ENCODE results near the gene PXT1. TPM values are rescaled to one million over a fixed set of nuclear protein-coding genes. Genes with fewer than 3 reads are reported as not detected.

Gene PXT1, protein sequence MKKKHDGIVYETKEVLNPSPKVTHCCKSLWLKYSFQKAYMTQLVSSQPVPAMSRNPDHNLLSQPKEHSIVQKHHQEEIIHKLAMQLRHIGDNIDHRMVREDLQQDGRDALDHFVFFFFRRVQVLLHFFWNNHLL
- total RNA-seq, result not detected in 2 replicates

DNA sequence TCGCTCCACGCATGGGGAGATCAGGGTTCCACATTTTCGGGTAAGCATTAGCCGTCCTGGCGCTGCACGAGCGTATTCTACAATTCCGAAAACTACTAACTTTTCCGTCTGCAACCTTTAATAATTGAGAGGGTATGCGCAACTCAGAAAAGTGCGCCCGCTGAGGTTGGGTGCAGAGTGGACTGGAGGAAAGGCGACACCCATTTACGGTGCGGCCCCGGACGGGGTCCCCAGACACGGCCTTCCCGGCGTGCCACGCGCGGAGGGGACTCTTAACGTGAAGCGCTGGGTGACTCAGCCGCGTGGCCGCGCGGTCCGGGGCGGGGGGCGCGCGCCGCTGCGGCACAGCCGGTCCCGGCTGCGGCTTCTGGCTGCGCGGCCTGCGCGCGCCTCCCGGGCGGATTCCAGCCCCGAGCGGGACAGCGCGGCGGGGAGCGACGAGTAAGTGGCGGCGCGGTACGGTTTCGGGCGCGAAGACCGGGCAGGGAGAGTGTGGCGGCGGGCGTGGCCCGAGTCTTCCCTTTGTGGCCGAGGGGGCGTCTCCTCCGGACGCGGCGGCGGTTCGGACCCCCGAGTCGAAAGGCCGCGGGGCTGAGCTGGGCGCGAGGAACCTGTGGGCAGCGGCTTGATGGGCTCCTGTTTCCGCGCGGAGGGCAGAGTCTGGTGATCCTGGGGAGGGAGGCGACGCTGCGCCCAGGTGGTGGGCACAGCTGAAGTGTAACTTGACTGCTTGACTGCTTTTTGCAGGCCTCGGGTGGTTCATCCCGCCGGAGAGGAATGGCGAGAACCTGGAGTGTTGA is at the start of gene PXT1, which contains the start of gene KCTD20:
Gene PXT1 (minus strand): TSS at position 184 of the 800 bp plus-strand sequence. CDS start 16,772 bp downstream, outside the sequence.
Gene KCTD20 (plus strand): TSS at position 330 of the 800 bp plus-strand sequence. CDS start 27,098 bp downstream, outside the sequence.

GRCh38 chr6:36387440-36388303 is 55.0 kb downstream of the PXT1 start, which contains the start of gene ETV7:
Gene ETV7 (minus strand): TSS chr6:36387669. CDS start chr6:36387541, 128 bp downstream.

Other genes starting within 250 kb of the PXT1 start
- 17.2 and 20.9 TPM in 2 replicates for gene BRPF3, start 246.1 kb downstream of the PXT1 start, total RNA-seq
- not detected in 2 replicates for gene PNPLA1, start 172.8 kb downstream of the PXT1 start, total RNA-seq
- not detected in 2 replicates for gene BNIP5, start 106.0 kb downstream of the PXT1 start, total RNA-seq
- gene ETV7, start 55.2 kb downstream of the PXT1 start, total RNA-seq, result 0.12 and 0.22 TPM in 2 replicates
- gene KCTD20, start 146 bp upstream of the PXT1 start, total RNA-seq, result 40.7 and 41.4 TPM in 2 replicates
- gene STK38, start 104.6 kb upstream of the PXT1 start, total RNA-seq, result 13.4 and 19.0 TPM in 2 replicates
- gene SRSF3, start 151.5 kb upstream of the PXT1 start, total RNA-seq, result 176 and 291 TPM in 2 replicates
- 113 and 404 TPM in 2 replicates for gene CDKN1A, start 235.9 kb upstream of the PXT1 start, total RNA-seq